Measurements from ENCODE around the gene ORM2.

- TF ChIP-seq, protein P1, sequence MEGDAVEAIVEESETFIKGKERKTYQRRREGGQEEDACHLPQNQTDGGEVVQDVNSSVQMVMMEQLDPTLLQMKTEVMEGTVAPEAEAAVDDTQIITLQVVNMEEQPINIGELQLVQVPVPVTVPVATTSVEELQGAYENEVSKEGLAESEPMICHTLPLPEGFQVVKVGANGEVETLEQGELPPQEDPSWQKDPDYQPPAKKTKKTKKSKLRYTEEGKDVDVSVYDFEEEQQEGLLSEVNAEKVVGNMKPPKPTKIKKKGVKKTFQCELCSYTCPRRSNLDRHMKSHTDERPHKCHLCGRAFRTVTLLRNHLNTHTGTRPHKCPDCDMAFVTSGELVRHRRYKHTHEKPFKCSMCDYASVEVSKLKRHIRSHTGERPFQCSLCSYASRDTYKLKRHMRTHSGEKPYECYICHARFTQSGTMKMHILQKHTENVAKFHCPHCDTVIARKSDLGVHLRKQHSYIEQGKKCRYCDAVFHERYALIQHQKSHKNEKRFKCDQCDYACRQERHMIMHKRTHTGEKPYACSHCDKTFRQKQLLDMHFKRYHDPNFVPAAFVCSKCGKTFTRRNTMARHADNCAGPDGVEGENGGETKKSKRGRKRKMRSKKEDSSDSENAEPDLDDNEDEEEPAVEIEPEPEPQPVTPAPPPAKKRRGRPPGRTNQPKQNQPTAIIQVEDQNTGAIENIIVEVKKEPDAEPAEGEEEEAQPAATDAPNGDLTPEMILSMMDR (IDR thresholded peaks at IDR 0.05), result no peak
- TF ChIP-seq POLR2A (IDR thresholded peaks at IDR 0.05), result no peak
- no peak for TF ChIP-seq EP300 (IDR thresholded peaks at IDR 0.05)
These were observed 27.1 kb downstream of the ORM2 start for GRCh38 chr9:114356792-114357191.

Data from tibial nerve (tissue), 4 donors.